Peyer's patch (tissue), 4 donors: ENCODE measurements around the gene WDR7. TPM values are rescaled to one million over a fixed set of nuclear protein-coding genes. Genes with fewer than 3 reads are reported as not detected.

Experiments used
- DNase-seq, 3 donors: peaks; one replicate each; pipeline ENCODE4 v3.0.0-alpha.2; 2017 to 2019
- H3K27ac ChIP-seq, 4 donors: fragments of 200-600 bp; sonication (generic); one replicate each; pipeline ENCODE4 v1.5.1; 2016 to 2019
- H3K27me3 ChIP-seq, 2 donors: fragments of 200-600 bp; sonication (generic); one replicate each; pipeline ENCODE4 v1.5.1; 2019
- H3K36me3 ChIP-seq, 3 donors: fragments of 200-600 bp; sonication (generic); one replicate each; pipeline ENCODE4 v1.5.1; 2016 to 2019
- H3K4me1 ChIP-seq, 4 donors: fragments of 200-600 bp; sonication (generic); one replicate each; pipeline ENCODE4 v1.5.1; 2016 to 2019
- H3K4me3 ChIP-seq, 4 donors: fragments of 200-600 bp; sonication (generic); 1 replicate in 3 of 4; 2 replicates in 1 of 4; pipeline ENCODE4 v1.5.1; 2016 to 2019; ENCODE audit warnings: mild to moderate bottlenecking in 1 of 4
- H3K9me3 ChIP-seq, 4 donors: fragments of 200-600 bp; sonication (generic); one replicate each; pipeline ENCODE4 v1.5.1; 2016 to 2019; ENCODE audit warnings: mild to moderate bottlenecking in 1 of 4
- CTCF ChIP-seq, 6 experiments: fragments of 450-650 bp in 4 of 6; fragments of 200-600 bp in 2 of 6; sonication (generic) in 1 of 6; IDR thresholded peaks; one replicate each; pipeline ENCODE4 v1.5.1; 2017 to 2019; ENCODE audit warnings: antibody characterized with exemption in 6 of 6, mild to moderate bottlenecking in 3 of 6, moderate library complexity in 1 of 6
- POLR2A ChIP-seq, 2 donors: fragments of 450-650 bp; IDR thresholded peaks; one replicate each; pipeline ENCODE4 v1.5.1; 2017; ENCODE audit warnings: antibody characterized with exemption in 2 of 2, mild to moderate bottlenecking in 2 of 2, moderate library complexity in 2 of 2
- total RNA-seq, 4 donors: library from RNA; depleted of rRNA; stranded (reverse); fragments of >200 nt; gene quantifications; one replicate each; pipeline ENCODE4 v1.1.0, GENCODE V29; 2016

The WDR7 gene
- total RNA-seq, 4 donors from 2014 or later: 28.0 to 60.2 (median 34.4) TPM

- Histone ChIP-seq H3K4me3 (no peak overlapping the region), H3K4me1 (peaks cover 0 to 8% (median 0%) of the 10 kb centered on the region in 4 donors)
- TF ChIP-seq POLR2A (IDR thresholded peaks at IDR 0.05) (no peak), CTCF (IDR thresholded peaks at IDR 0.05) (no peak)
These were observed 424.7 kb downstream of the WDR7 start for GRCh38 chr18:57075716-57076400.

GRCh38 chr18:57077005-57077765 lies 426.0 kb downstream of the WDR7 start:
- Histone ChIP-seq H3K4me3 (no peak overlapping the region), H3K4me1 (peaks cover 0 to 8% (median 0%) of the 10 kb centered on the region in 4 donors), H3K9me3 (peaks cover 0 to 4% (median 0%) of the 10 kb centered on the region in 4 donors), H3K36me3 (no peaks in the 10 kb centered on the region), H3K27ac (no peak overlapping the region), H3K27me3 (no peaks in the 10 kb centered on the region)
- TF ChIP-seq POLR2A (IDR thresholded peaks at IDR 0.05) (no peak), CTCF (IDR thresholded peaks at IDR 0.05) (no peak)
- no peak for DNase-seq

More at GRCh38 chr18:57075716-57076400, 424.7 kb downstream of the WDR7 start:
- no peaks in the 10 kb centered on the region for H3K36me3 ChIP-seq
- H3K27me3 ChIP-seq: no peaks in the 10 kb centered on the region
- no peak for DNase-seq
- H3K27ac ChIP-seq: no peak overlapping the region
- peaks cover 0 to 4% (median 0%) of the 10 kb centered on the region in 4 donors for H3K9me3 ChIP-seq

GRCh38 chr18:57077786-57078552 lies 426.8 kb downstream of the WDR7 start:
- Histone ChIP-seq H3K4me3 (no peak overlapping the region), H3K27ac (no peak overlapping the region), H3K9me3 (peaks cover 0 to 4% (median 0%) of the 10 kb centered on the region in 4 donors), H3K4me1 (peaks cover 0 to 8% (median 0%) of the 10 kb centered on the region in 4 donors), H3K27me3 (no peaks in the 10 kb centered on the region), H3K36me3 (no peaks in the 10 kb centered on the region)
- DNase-seq: peak in 2 of 3 donors; percentile 43 to 54
- TF ChIP-seq CTCF (IDR thresholded peaks at IDR 0.05) (no peak), POLR2A (IDR thresholded peaks at IDR 0.05) (no peak)

GRCh38 chr18:57078614-57079013 lies 427.5 kb downstream of the WDR7 start:
- no peaks in the 10 kb centered on the region for H3K27me3 ChIP-seq
- H3K9me3 ChIP-seq: peaks cover 0 to 4% (median 0%) of the 10 kb centered on the region in 4 donors
- DNase-seq: no peak
- H3K36me3 ChIP-seq: no peaks in the 10 kb centered on the region
- no peak overlapping the region for H3K27ac ChIP-seq
- peaks cover 0 to 8% (median 0%) of the 10 kb centered on the region in 4 donors for H3K4me1 ChIP-seq
- H3K4me3 ChIP-seq: no peak overlapping the region
- TF ChIP-seq CTCF (IDR thresholded peaks at IDR 0.05) (no peak), POLR2A (IDR thresholded peaks at IDR 0.05) (no peak)

- H3K4me3 ChIP-seq: no peak overlapping the region
- H3K9me3 ChIP-seq: peaks cover 0 to 4% (median 0%) of the 10 kb centered on the region in 4 donors
- H3K4me1 ChIP-seq: peaks cover 0 to 8% (median 0%) of the 10 kb centered on the region in 4 donors
- no peaks in the 10 kb centered on the region for H3K36me3 ChIP-seq
- no peak for TF ChIP-seq CTCF (IDR thresholded peaks at IDR 0.05)
- TF ChIP-seq POLR2A (IDR thresholded peaks at IDR 0.05): no peak
- DNase-seq: no peak
- H3K27me3 ChIP-seq: no peaks in the 10 kb centered on the region
- no peak overlapping the region for H3K27ac ChIP-seq
These were observed 429.3 kb downstream of the WDR7 start for GRCh38 chr18:57080479-57080878.
